HL-60/S4 (cell line): Measurements from ENCODE around the gene SCAP.

Experiments
- in situ Hi-C: fragments of 300-500 bp; cut with MboI; formaldehyde crosslinking; loops from 2 replicates; pipeline ENCODE4 v1.14.3; 2022; ENCODE audit warnings: low sequenced_read_pairs

The SCAP gene

DNA sequence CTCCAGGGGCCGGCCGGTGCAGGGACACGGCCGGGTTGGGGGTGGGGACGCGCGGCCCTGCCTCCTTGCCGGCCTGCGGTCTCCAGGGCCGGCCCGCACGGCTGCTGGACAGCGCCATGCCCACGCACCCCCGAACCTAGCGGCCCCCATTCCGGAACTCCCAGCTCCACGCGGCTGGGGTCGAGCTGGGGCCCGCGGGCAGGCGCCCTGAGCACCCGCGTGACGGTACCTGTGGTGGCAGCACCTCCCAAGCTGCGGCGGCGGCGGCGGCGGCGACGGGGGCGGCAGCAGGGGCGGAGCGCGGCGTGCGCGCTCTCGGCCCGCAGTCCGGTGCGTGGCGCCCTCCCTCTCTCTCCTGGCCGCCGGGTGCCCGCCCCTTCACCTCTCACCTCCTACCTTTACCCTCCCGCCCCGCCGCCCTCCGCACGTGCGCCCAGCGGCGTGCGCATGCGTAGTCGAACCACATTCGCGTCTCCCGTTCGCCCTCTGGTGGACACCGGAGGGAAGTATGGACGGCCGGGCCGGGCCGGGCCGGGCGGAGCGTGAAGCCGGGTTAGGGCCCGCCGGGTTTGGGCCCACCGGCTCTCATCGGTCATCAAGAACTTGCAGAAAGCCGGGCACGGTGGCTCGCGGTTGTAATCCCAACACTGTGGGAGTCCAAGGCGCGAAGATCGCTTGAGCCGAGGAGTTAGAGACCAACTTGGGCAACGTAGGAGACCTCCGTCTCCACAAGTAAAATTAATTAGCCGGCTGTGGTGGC lies at the start of gene SCAP:
Gene SCAP (minus strand): TSS at position 372 of the 760 bp plus-strand sequence. CDS start 32,948 bp downstream, outside the sequence.
- in situ Hi-C loops: no loop called here

DNA sequence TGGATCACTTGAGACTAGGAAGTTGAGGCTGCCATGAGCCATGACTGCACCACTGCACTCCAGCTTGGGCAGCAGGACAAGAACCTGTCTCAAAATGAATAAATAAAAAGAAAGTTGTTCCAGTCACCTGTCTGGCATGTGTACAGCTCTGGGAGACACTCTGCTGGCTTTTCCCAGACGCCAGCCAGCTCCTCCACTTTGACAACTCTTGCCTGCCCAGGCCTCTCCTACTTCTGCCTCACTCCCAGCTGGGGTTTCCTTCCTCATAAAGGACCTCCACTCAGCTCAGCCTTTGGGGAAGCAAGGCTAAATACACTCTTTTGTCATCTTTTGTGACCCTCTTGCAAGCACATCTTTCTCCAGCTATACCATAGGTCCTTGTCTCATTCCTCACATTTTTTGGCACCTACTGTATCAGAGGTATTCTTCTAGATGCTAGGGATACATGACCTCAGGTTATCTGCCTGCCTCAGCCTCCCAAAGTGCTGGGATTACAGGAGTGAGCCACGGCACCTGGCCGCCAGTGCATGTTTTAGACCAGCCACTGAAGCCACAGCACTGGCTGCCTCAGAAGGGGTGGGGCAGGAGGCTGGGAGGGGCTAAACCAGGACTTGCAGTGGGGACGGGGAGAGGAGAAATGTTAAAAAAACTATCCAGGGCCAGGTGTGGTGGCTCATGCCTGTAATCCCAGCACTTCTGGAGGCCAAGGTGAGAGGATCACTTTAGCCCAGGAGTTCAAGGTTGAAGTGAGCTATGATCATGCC lies 47.8 kb upstream of the SCAP start:
- in situ Hi-C loops: loop anchor here (10.0 to 25.0 kb wide), 2 partner anchors 261 to 614 kb away; partner anchors contain the start of gene SMARCC1

DNA sequence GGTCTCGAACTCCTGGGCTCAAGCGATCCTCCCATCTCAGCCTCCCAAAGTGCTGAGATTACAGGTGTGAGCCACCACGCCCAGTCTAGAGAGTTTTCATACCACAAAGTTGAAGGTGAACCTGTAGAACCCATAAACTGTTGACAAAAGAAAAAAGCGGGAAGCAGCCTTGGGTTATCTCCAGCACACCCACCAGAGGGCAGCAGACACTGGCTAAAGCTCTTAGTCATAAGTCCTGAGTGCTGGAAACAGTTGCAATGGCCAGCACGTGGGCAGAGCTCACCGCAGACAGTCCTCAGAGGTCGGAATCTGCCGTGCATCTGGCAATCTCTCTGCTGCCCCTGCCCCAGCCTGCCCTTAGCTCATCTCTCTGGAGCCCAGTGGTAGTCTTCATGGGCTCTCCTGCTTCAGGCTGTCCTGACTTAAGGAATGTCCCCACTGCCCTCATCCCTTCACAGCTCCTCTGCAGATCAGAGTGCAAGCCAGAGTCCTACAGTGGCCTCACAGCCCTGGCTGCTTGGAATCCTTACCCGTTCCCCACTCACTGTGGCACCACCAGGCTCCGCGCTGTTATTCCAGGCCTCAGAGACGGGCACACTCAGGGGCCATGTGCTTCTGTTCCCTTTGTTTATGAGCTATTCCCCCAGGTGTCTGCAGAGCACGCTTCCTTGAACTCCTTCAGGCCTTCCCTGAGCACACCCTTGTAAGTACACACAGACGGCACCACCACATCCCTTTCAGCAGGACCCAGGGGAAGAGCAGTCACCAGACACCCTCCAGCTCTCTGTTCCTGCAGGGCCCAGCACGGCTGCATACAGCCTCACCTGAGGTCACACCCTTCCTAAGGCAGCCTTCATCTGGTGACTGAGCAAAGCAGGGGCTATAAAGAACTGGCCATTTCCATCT lies 46.6 kb upstream of the SCAP start:
- in situ Hi-C loops: loop anchor here (10.0 to 25.0 kb wide), 2 partner anchors 262 to 615 kb away; partner anchors contain the start of gene SMARCC1

DNA sequence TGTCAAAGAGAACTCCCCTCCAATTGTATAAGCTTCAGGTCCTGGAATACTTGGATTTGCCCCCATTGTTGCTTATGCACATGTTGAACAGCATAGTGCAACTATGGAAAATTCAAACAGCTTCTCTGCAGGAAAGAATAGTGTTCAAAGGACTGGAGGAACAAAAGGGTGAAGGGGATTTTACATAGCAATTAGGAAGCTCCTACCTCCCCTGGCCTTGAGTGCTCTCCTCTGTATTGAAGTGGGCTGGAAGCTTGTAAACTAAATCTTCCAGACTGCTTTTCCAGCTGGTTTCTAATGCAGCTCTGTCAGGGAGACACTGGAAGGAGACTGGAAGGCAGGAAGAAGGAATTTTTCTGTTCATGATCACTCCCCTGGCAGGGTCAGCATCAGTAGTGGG lies 45.0 kb upstream of the SCAP start:
- in situ Hi-C loops: loop anchor here (10.0 to 25.0 kb wide), 2 partner anchors 264 to 617 kb away; partner anchors contain the start of gene SMARCC1

DNA sequence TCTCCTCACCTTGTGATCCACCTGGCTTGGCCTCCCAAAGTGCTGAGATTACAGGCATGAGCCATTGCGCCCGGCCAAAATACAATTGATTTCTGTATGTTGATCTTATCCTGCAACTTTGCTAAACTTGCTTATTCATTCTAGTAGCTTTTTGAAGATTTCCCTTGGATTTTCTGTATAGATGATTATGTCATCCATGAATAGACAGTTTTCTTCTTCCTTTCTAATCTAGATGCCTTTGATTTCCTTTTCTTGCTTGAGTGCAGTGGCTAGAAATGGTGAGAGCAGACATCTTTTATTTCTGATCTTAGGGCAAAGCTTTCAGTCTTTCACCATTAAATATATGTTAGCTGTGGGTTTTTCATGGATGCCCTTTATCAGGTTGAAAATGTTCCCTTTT lies 42.2 kb upstream of the SCAP start:
- in situ Hi-C loops: loop anchor here (25.0 kb wide), 1 partner anchor 619 kb away; no protein-coding TSS in a partner anchor

DNA sequence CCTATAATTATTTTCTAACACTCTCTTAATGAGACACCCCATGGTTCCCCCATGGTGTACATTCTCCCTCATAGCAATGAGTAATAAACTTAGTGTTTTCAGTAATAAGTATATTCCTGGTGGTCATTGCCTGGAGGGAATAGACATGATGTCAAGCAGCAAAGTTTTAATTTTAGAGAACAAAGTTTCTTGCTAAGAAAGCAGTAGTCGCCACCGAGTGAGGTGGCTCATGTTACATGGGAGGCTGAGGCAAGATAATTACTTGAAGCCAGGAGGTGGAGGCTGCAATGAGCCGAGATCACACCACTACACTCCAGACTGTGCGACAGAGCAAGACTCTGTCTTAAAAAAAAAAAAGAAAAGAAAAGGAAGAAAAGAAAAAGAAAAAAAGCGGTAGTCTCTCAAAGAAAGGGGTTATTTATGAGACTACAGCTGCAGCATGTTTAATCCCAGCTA lies 40.2 kb upstream of the SCAP start:
- in situ Hi-C loops: loop anchor here (25.0 kb wide), 1 partner anchor 621 kb away; no protein-coding TSS in a partner anchor

DNA sequence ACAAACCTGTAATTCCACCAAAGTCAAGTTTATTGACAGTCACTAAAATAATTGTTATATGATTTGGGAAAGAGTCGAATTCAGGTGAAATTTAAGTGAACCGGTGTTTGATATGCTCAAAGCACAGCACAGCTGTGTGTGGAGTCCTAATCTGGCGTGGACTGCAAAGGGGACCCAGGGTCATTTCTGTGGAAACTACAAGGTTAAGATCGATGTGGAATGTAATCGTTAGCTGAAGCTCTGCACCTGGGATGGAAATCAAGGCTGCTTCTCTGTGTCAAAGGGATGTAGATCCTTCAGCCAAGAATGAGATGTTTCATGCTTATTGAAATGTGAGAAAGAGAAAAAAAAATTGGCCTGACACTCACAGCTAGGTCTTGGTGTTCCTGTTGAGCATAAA lies 39.4 kb upstream of the SCAP start:
- in situ Hi-C loops: loop anchor here (25.0 kb wide), 1 partner anchor 622 kb away; no protein-coding TSS in a partner anchor

DNA sequence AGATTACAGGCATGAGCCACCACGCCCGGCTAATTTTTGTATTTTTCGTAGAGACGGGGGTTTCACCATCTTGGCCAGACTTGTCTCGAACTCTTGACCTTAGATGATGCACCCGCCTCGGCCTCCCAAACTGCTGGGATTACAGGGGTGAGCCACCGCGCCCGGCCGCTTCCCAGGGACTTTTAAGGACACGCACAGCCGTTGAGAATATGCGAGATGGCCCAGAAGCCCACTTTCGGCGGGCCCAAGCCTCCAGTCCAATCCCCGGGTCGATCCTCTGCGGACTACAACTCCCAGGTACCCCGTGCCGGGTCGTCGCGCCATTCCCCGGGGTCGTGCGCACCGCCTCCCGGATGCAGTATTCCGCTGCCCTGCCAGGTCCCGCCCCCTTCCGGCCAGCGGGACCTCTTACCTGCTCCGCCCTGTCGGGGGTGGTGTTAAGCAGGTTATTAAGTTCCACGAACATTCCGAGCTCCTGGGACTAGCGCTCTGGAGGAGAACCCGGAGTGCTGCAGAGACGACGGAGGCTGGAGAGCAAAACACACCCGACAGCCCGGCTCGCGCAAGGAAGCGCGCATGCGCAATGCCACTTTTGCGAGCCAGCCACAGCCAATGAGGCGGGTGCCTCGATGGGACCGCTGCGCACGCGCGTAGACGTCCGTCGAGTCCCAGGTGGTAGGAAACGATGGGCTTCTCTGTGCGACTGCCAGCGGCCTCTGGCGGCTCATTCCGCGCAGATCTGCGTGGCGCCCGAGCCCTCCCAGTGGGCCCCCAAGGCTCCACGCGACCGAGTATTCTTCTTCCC lies 37.6 kb upstream of the SCAP start, which contains the start of gene ELP6:
Gene ELP6 (minus strand): TSS at position 588 of the 805 bp plus-strand sequence. CDS start 122 bp downstream, at position 466.
- in situ Hi-C loops: loop anchor here (25.0 kb wide), 1 partner anchor 624 kb away; no protein-coding TSS in a partner anchor

DNA sequence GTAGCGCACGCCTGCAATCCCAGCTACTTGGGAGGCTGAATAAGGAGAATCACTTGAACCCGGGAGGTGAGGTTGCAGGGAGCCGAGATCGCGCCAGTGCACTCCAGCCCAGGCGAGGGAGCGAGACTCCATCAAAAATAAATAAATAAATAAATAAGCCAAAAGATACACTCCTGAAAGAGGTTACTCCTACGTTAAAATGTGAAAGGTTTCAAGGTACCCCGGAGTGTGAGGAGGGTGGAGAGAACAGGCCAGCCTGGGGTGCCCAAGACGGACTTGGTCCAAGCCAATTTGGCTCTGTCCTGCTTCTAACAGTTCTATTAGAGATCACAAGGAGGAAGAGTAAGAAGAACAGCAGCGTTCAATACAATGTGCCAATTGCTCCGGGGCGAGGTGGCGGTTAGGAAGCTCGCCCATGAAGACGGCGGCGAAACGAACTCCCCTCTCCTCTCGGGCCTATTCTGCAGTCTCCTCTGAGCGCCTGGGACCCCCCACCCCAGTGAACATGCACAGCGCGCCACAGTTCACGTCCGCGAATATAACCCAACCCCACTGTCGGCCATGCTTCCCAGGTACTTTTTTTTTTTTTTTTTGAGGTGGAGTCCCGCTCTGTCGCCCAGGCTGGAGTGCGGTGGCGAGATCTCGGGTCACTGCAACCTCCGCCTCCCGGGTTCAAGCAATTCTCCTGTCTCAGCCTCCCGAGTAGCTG lies 36.8 kb upstream of the SCAP start:
- in situ Hi-C loops: loop anchor here (25.0 kb wide), 1 partner anchor 625 kb away; no protein-coding TSS in a partner anchor

DNA sequence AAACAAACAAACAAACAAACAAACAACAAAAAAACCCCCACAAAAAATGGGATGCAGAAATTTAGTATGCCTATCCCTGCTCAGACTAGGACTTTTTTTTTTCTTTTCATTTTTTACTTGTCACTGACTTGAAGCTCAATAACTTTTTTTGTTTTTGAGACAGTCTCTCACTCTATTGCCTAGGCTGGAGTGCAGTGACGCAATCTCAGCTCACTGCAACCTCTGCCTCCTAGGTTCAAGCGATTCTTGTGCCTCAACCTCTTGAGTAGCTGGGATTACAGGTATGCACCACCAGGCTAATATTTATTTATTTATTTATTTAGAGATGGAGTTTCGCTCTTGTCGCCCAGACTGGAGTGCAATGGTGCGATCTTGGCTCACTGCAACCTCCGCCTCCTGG lies 29.5 kb upstream of the SCAP start:
- in situ Hi-C loops: loop anchor here (25.0 kb wide), 1 partner anchor 632 kb away; no protein-coding TSS in a partner anchor

DNA sequence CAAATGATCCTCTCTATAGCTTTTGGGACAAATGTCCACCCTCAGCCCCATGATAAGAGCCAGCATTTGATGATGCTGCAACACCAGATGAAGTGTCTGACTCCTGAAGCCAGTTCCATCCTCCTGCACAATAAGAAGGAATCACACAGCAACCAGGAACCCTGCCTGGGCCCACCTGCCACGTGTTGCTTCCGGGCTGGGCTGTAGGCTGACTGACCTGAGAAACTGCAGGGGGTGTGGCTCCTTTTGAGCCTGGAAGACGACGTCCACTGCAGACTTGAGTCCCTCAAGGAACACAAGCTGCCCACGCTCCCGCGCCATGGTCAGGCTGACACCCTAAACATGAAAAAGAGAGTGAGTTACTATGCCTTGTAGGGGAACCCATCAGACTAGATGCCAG lies 28.4 kb upstream of the SCAP start:
- in situ Hi-C loops: loop anchor here (25.0 kb wide), 1 partner anchor 633 kb away; no protein-coding TSS in a partner anchor

DNA sequence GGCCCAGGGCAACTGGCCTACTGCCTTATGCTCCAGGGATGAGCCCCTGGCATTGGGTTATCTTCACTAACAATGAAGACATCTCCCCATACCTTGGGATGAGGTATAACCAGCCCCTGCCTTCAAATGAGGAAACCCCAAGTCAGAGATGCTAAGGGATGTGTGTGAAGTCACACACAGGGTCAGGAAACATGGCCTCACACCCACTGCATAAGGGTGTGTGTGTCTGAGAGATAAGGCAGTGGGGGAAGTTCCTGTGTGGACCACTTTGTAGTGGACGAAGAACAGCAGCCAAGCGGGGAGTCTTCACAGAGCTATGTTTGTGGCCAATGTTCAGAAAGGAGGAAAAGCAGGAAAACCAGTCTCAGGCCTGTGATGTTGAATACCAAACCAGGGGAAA lies 27.3 kb upstream of the SCAP start:
- in situ Hi-C loops: loop anchor here (25.0 kb wide), 1 partner anchor 634 kb away; no protein-coding TSS in a partner anchor

DNA sequence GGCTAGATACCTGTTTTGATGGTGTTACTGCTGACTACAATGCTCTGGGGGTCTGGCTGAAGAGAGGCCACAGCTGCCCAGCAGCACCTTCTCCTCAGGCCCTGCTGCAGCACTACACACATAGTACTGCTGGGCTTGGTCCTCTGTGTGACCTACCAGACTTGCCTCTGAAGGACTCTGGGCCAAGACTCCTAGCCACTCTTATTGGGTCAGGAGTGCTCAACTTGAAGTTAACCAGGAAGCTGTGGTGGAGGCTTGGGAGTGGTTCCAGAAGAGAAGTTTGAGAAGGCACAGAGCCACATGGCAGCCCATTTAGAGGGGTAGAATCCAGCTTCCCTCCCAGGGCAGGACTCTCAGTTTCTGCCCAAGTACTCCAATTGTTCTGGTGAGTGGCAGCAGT lies 21.2 kb upstream of the SCAP start:
- in situ Hi-C loops: no loop called here

DNA sequence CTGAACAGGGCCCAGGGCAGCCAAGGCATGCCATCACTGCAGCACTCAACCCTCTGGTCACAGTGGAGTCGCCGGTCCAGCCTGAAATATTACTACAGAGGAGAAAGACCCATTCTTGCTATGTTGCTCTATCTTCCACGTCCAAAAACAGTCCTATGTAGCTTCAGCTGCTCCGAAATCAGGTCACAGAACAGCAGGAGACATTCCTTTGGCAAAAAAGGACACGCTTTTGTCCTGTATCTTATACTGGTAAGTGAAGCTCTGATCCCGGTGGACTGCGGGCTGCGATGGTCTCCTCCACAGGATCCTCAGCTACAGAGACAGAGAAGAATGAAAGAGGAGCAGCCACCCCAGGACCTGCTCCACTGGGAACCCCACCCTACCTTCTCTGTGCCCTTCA lies 20.1 kb upstream of the SCAP start:
- in situ Hi-C loops: no loop called here

DNA sequence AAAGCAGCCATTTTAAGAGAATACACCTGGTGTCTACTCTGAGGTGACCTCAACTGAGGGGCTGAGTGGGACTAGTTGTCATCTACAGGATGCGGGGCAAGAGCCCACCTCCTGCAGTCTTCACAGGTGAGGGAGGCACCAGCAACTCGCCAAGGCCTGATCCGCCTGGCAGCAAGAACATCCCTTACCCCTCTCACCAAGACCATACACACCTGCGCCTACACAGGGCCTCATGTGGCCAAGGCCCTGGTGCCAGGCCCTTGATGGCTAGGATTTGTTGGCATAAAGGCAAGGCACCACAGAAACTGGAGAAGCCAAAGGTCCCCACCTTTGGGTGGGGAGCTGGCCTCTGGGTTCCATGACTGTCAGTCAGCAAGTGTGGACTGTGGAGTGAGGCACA lies 19.4 kb upstream of the SCAP start:
- in situ Hi-C loops: no loop called here

DNA sequence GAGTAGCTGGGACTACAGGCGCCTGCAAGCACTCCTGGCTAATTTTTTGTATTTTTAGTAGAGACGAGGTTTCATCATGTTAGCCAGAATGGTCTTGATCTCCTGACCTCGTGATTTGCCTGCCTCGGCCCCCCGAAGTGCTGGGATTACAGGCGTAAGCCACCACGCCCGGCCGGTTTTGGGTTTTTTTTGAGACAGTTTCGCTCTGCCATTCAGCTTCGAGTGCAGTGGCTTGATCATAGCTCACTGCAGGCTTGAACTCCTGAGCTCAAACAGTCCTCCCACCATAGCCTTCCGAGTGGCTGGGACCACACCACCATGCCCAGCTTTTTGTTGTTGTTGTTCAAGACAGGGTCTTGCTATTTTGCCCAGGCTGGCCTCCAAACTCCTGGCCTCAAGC lies 16.0 kb upstream of the SCAP start:
- in situ Hi-C loops: no loop called here

DNA sequence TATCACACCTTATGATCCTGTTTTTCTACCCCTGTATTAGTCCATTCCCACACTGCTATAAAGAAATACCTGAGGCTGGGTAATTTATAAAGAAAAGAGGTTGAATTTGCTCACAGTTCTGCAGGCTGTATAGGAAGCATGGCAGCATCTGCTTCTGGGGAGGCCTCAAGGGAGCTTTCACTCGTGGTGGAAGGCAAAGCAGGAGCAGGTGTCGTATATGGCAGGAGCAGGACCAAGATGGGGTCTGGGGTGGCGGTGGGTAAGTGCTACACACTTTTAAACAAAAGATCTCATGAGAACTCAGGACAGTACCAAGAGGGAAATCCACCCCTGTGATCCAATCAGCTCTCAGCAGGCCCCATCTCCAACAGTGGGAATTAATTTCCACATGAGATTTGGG lies 15.4 kb upstream of the SCAP start:
- in situ Hi-C loops: no loop called here

DNA sequence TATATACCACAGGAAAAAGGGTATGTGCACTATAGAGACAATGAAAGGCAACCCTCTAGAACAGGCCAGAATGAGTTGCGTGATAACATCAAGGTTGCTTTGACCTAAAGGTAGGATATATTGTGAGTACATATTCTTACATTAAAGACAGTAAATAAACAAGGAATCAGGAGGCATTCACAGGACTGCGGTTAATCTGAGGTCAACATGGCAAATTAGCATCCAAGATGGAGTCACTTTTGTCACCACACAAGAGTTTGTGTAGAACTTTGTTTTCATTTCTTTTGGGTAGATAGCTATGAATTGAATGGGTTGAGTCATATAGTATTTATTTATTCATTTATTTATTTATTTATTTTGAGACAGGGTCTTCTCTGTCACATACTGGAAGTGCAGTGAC lies 11.5 kb upstream of the SCAP start:
- in situ Hi-C loops: no loop called here

DNA sequence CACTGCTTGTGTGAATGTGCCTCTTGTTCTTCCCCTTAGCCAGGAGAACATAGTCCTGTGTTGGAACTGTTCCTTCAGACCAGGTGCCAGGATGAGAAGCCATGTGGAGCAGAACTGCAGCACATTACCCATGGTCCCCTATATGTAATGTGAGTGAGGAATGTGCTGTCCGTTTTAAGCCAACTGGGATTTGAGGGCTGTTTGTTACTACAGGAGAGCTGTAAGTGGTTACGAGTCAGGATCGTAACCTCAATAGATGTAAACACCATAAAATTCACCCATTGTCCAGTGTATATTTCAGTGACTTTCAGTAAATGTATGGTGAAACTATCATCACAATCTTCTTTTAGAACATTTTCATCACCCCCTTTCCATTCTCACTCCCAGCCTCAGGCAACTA lies 10.1 kb upstream of the SCAP start:
- in situ Hi-C loops: no loop called here
